Medulla oblongata (tissue), 1 donor: ENCODE results near the gene DNAH6.
"Not testable (repeated sequence)": the region's sequence is repeated elsewhere in the genome, so short reads cannot be mapped to it uniquely, and the experiment has no call there.

Experiments
- DNase-seq: peaks from one replicate; pipeline ENCODE4 v3.0.0-alpha.2; 2015; ENCODE audit errors: extremely low spot score

DNAH6 gene

GRCh38 chr2:84511024-84511423 is 5.3 kb upstream of the DNAH6 start:
- not testable (repeated sequence) for DNase-seq

GRCh38 chr2:84515788-84516187 is 510 bp upstream of the DNAH6 start:
- DNase-seq, result peak; percentile 11

GRCh38 chr2:84519332-84519957 is 3.1 kb downstream of the DNAH6 start:
- DNase-seq, result no peak

GRCh38 chr2:84526562-84526961 is 10.3 kb downstream of the DNAH6 start:
- DNase-seq, result peak; percentile 12

- DNase-seq, result peak; percentile 7
These were observed 11.1 kb downstream of the DNAH6 start for GRCh38 chr2:84527137-84528129.

DNA sequence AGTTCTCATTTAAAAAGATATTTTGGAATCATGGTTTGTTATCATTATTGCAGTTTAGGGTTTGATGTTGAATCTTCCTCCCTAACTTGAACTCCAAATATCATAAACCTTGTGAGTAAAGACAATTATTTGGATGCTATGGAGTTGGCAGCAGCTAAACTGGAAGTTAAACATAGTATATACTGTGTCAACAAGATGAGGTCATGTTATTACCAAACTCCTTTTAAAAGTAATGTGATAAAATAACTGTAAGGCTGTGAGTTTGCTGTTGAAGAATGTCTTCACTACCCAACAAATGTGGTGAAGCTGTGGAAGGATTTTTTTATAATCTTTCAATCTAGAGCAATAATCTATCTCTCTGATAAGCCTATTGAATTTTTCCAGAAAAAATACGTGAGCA is 16.0 kb downstream of the DNAH6 start:
- DNase-seq, result no peak

- no peak for DNase-seq
These were observed 17.9 kb downstream of the DNAH6 start for GRCh38 chr2:84534225-84534624.

DNA sequence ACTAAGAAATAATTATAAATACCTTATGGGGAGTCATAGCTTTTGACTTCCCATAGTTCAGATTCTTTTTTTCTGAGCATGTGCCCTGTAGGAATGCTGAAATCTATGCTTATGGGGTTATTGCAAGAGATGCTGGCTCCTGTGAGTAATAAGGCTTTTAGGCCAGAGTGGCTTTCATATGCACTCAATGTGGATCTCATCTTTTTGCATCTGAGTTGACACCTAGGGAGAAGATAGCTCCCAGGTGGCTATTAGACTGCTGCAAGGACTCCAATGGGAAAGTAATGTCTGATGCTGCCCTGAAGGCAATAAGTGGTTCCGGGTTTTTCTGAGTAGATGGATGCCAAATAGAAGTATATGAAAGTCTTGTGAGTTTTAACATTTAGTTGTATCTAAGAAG is 21.0 kb downstream of the DNAH6 start:
- DNase-seq, result no peak

- no peak for DNase-seq
These were observed 23.4 kb downstream of the DNAH6 start for GRCh38 chr2:84539729-84540128.

DNA sequence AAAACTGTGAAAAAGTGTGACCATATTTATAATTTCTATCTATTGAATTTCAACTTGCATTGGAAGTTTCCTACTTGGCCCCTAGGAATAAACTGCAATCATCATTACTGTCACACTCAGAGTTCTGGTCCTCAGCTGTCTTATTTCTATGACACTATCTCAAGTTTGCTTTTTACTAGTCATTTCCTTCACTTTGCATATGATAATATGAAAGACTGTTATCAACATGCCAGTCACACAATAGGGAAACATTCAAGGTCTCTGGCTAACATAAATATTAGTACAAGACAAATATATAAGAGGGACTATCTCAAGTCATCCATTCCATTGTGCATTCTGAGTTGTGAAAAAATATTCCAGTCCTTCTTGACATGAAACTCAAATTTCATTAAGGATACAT is 28.7 kb downstream of the DNAH6 start:
- no peak for DNase-seq

DNA sequence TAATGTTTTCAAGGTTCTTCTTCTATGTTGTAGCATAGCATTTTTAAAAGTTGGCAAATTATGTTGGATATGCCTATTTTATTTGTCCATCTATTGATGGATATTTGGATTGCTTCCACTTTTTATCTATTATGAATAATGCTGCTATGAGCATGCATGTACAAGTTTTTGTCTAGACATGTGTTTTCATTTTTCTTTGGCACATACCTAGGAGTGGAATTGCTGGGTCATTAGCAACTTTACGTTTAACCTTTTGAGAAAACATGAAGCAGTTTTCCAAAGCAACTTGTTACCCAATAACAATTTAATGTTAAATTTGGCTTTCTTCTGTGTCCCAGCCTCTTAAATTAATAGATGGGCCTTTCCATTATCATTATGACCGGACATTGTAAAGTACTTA is 30.3 kb downstream of the DNAH6 start:
- no peak for DNase-seq

GRCh38 chr2:84548303-84548702 is 32.0 kb downstream of the DNAH6 start:
- DNase-seq, result no peak

GRCh38 chr2:84550916-84551315 is 34.6 kb downstream of the DNAH6 start:
- no peak for DNase-seq

DNA sequence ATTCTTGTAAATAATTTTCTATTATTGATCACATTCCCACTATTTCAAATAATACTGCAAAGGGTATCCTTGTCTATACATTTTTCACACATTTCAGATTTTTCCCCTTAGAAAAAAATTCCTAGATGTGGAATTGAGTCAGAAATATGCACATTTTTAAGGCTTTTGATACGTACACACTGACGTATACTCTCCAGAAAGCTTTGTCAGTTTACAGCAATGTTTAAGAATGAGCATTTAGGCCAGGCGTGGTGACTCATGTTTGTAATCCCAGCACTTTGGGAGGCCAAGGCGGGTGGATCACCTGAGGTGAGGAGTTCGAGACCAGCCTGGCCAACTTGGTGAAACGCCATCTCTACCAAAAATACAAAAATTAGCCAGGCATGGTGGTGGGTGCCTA is 35.2 kb downstream of the DNAH6 start:
- not testable (repeated sequence) for DNase-seq

GRCh38 chr2:84556190-84556589 is 39.9 kb downstream of the DNAH6 start:
- no peak for DNase-seq

DNA sequence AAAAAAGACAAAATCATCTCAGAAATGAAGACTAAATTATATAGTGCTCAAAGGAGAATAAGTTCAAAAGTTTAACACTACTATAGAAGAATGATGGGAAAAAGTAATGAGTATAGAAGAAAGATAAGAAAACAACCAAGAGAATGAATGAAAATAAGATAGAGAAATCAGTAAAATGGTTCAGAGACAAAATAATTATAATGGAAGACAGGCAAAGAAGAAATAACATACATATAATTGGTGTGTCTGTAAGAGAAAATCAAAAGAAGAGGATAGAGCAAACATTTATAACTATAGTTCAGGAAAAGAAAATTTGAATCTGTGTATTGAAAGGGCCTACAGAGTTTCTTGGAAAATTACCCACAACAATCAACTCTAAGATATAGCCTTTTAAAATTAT is 43.5 kb downstream of the DNAH6 start:
- DNase-seq, result no peak

DNA sequence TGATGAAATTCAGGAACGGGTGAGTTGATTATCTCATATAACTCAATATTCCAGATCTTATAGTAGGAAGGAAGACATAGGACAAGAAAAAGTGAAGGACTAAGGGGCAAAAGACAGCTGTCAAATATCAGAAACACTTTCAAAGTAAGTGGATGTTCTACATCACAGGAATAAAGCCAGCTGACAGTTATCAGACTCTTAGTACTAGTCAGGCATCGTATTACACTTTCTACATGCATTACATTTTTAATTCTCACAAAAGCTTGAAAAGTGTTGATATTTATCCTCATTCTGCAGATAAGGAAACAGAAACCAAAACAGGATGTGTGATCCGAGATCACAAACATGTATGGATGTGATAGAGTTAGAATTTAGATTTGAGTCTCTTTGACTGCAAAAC is 63.4 kb downstream of the DNAH6 start:
- no peak for DNase-seq

- no peak for DNase-seq
These were observed 87.6 kb downstream of the DNAH6 start for GRCh38 chr2:84603911-84604310.

- DNase-seq, result no peak
These were observed 96.8 kb downstream of the DNAH6 start for GRCh38 chr2:84613082-84613481.

GRCh38 chr2:84619794-84620371 is 103.6 kb downstream of the DNAH6 start:
- DNase-seq, result no peak

GRCh38 chr2:84628486-84628885 is 112.2 kb downstream of the DNAH6 start:
- no peak for DNase-seq

- DNase-seq, result no peak
These were observed 113.3 kb downstream of the DNAH6 start for GRCh38 chr2:84629550-84629949.

- peak; percentile 4 for DNase-seq
These were observed 114.7 kb downstream of the DNAH6 start for GRCh38 chr2:84631047-84631446.
